Adrenal gland (tissue), 12 donors: ENCODE results near the gene CNOT6. TPM values are rescaled to one million over a fixed set of nuclear protein-coding genes. Genes with fewer than 3 reads are reported as not detected.

Experiments
- DNase-seq, 7 donors: peaks; one replicate each; pipeline ENCODE4 v3.0.0-alpha.2; 2019 to 2020
- H3K27ac ChIP-seq, 5 donors: fragments of 200-600 bp; sonication (generic) in 4 of 5; 1 replicate in 3 of 5; 2 replicates in 2 of 5; pipeline versions ENCODE4 v1.5.1 to v1.8.0; 2016 to 2020; ENCODE audit warnings: mild to moderate bottlenecking in 1 of 5
- H3K27me3 ChIP-seq: fragments of 200-600 bp; 2 replicates; pipeline ENCODE4 v1.8.0; 2021
- H3K36me3 ChIP-seq, 2 donors: fragments of 200-600 bp; replicated peaks in 1 of 2; 1 replicate in 1 of 2; 2 replicates in 1 of 2; pipeline versions ENCODE4 v1.5.1 to v1.8.0; 2018 to 2022
- H3K4me1 ChIP-seq, 2 donors: fragments of 200-600 bp; replicated peaks in 1 of 2; 1 replicate in 1 of 2; 2 replicates in 1 of 2; pipeline versions ENCODE4 v1.5.1 to v1.8.0; 2018 to 2021
- H3K4me3 ChIP-seq, 4 donors: fragments of 200-600 bp; sonication (generic) in 3 of 4; one replicate each; pipeline ENCODE4 v1.5.1; 2016 to 2018
- H3K9me3 ChIP-seq, 3 donors: fragments of 200-600 bp; sonication (generic) in 1 of 3; replicated peaks in 1 of 3; 1 replicate in 2 of 3; 2 replicates in 1 of 3; pipeline versions ENCODE4 v1.5.1 to v1.8.0; 2016 to 2021
- POLR2A ChIP-seq, 2 donors: fragments of 450-650 bp; IDR thresholded peaks; one replicate each; pipeline ENCODE4 v1.6.1; 2017; ENCODE audit warnings: antibody characterized with exemption in 2 of 2, mild to moderate bottlenecking in 2 of 2, moderate library complexity in 1 of 2
- WGBS, 4 donors: extraction: QIAGEN DNeasy Blood & Tissue Kit in 2 of 4; methylation state at CpG; one replicate each; pipeline versions ENCODE4 v1.1.5 to v1.1.7; 2013 to 2017; 5-methylcytosine and 5-hydroxymethylcytosine counted together
- intact Hi-C, 2 donors: fragments of 100-400 bp; cut with DNase I; formaldehyde crosslinking; loops; one replicate each; pipeline versions ENCODE4 v1.14.1 to v1.15.0; 2022 to 2023
- polyA plus RNA-seq, 3 donors: library from polyadenylated mRNA; stranded (reverse); fragments of 200-250 nt in 2 of 3; fragments of 350-450 nt in 1 of 3; fragmentation: Illumina TruSeq in 1 of 3; extraction: RNeasy Lipid Tissue Mini Kit (QIAGEN cat#74804) in 1 of 3; gene quantifications; one replicate each; pipeline ENCODE4 v1.2.3, GENCODE V29; 2013 to 2014
- total RNA-seq, 9 donors: library from RNA; depleted of rRNA in 4 of 9; stranded (reverse); fragments of >200 nt in 4 of 9; fragments of 120-200 nt in 1 of 9; fragmentation: NEBNext Ultra II Directional in 1 of 9; extraction: Animal tissue kit (Norgen Biotek cat#: 25700) in 1 of 9; gene quantifications; one replicate each; pipeline versions ENCODE4 v1.1.0 to v1.2.4, GENCODE V29; 2013 to 2023
- TF ChIP-seq, protein P1 (sequence below), 6 experiments: fragments of 450-650 bp in 4 of 6; fragments of 200-600 bp in 2 of 6; sonication (generic) in 1 of 6; IDR thresholded peaks; 1 replicate in 5 of 6; 2 replicates in 1 of 6; pipeline versions ENCODE4 v1.5.1 to v1.8.0; 2016 to 2021; ENCODE audit warnings: antibody characterized with exemption in 6 of 6, mild to moderate bottlenecking in 2 of 6, moderate library complexity in 1 of 6
- donor health status: healthy with polysubstance abuse.
- donor health status: Bipolar disorder and iron deficiency.
- donor health status: DM: yes; HTN: yes; CAD: no.
- donor health status: DM: no; HTN: no; CAD: no.
- donor health status: DM: no; HTN: no; CAD: no.
- donor health status: DM: yes; HTN: yes; CAD: no.

CNOT6 gene
- total and polyA plus RNA-seq, 12 donors = 4.4 to 19.9 (median 11.5) TPM

- TF ChIP-seq, protein P1, sequence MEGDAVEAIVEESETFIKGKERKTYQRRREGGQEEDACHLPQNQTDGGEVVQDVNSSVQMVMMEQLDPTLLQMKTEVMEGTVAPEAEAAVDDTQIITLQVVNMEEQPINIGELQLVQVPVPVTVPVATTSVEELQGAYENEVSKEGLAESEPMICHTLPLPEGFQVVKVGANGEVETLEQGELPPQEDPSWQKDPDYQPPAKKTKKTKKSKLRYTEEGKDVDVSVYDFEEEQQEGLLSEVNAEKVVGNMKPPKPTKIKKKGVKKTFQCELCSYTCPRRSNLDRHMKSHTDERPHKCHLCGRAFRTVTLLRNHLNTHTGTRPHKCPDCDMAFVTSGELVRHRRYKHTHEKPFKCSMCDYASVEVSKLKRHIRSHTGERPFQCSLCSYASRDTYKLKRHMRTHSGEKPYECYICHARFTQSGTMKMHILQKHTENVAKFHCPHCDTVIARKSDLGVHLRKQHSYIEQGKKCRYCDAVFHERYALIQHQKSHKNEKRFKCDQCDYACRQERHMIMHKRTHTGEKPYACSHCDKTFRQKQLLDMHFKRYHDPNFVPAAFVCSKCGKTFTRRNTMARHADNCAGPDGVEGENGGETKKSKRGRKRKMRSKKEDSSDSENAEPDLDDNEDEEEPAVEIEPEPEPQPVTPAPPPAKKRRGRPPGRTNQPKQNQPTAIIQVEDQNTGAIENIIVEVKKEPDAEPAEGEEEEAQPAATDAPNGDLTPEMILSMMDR (IDR thresholded peaks at IDR 0.05) = no peak
- TF ChIP-seq POLR2A (IDR thresholded peaks at IDR 0.05) = no peak
- Histone ChIP-seq H3K36me3 (no peaks in the 10 kb centered on the region), H3K9me3 (no peaks in the 10 kb centered on the region), H3K27me3 (peaks cover 40% of the 10 kb centered on the region), H3K4me3 (peak overlapping the region in 1 of 4 donors; percentile 29), H3K27ac (no peak overlapping the region), H3K4me1 (peaks cover 0 to 16% of the 10 kb centered on the region in 2 donors)
- intact Hi-C loops = loop anchor here in 1 of 2 donors (10.0 kb wide), 1 partner anchor 106 kb away; no protein-coding TSS in a partner anchor
- WGBS, 4 donors = 1 to 10% (median 2%) methylated on average over 2 to 63 of the region's 63 CpGs
- DNase-seq = no peak
These were observed 96.5 kb downstream of the CNOT6 start for GRCh38 chr5:180590543-180591310.

DNA sequence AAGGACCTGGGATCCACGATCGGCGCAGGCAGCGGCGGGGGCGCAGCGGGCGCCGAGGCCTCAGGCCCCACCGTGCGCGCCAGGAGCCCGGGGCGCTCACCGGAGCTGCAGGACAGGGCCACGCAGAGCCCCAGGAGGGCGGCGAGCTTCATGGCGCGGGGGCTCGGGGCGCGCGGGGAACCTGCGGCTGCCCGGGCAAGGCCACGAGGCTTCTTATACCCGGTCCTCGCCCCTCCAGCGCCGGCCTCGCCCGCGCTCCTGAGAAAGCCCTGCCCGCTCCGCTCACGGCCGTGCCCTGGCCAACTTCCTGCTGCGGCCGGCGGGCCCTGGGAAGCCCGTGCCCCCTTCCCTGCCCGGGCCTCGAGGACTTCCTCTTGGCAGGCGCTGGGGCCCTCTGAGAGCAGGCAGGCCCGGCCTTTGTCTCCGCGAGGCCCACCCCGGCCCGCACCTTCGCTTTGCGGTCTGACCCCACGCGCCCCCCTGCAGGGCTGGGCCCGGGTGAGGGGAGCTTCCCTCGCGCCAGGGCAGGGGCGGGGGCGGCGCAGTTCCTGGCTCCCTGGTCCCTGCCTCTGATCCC, 97.2 kb downstream of the CNOT6 start, which contains the start of gene SCGB3A1:
SCGB3A1 (minus strand) TSS at position 189 of the 577 bp plus-strand sequence; CDS start at position 152, 37 bp downstream.
- WGBS, 4 donors = 0 to 8% (median 2%) methylated on average over 4 to 60 of the region's 60 CpGs
- Histone ChIP-seq H3K36me3 (no peaks in the 10 kb centered on the region), H3K27ac (no peak within 1 kb of the TSS), H3K4me1 (peaks cover 0 to 16% of the 10 kb centered on the region in 2 donors), H3K4me3 (peak within 1 kb of the TSS in 1 of 4 donors; percentile 29), H3K27me3 (peaks cover 40% of the 10 kb centered on the region), H3K9me3 (no peaks in the 10 kb centered on the region)
- DNase-seq = peak in 2 of 7 donors; percentile 17 to 27
- TF ChIP-seq, protein P1 (IDR thresholded peaks at IDR 0.05) = no peak
- no peak for TF ChIP-seq POLR2A (IDR thresholded peaks at IDR 0.05)
- intact Hi-C loops = loop anchor here in 1 of 2 donors (10.0 kb wide), 1 partner anchor 107 kb away; no protein-coding TSS in a partner anchor

DNA sequence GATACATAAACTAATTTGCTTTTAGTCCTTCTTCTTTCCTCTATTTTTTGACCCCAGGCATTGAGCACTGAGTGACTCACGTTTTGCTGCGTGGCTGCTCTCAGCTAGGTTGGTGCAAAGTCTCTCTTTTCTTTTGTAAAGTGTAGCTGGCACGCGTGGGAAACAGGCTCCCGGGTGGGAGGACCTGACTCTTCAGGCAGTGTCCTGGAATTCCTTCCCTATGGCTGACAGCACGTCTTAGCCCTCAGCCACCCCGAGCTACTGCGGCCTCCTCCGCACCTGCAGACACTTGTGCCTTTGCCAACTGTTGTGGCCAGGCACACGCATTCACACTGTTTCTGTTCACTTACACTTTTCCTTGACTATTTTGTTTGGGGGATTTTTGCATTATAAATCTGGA, 98.0 kb downstream of the CNOT6 start:
- TF ChIP-seq, protein P1 (IDR thresholded peaks at IDR 0.05) = no peak
- no peak for TF ChIP-seq POLR2A (IDR thresholded peaks at IDR 0.05)
- Histone ChIP-seq H3K4me3 (no peak overlapping the region), H3K27me3 (peaks cover 40% of the 10 kb centered on the region), H3K4me1 (peaks cover 0 to 16% of the 10 kb centered on the region in 2 donors), H3K9me3 (no peaks in the 10 kb centered on the region), H3K27ac (no peak overlapping the region), H3K36me3 (no peaks in the 10 kb centered on the region)
- no peak for DNase-seq
- WGBS, 4 donors = 83 to 88% (median 87%) methylated on average over 10 of the region's 10 CpGs
- intact Hi-C loops = loop anchor here in 1 of 2 donors (10.0 kb wide), 1 partner anchor 107 kb away; no protein-coding TSS in a partner anchor
